WTC11 (cell line): ENCODE results near the gene ATP7A. TPM values are rescaled to one million over a fixed set of nuclear protein-coding genes. Genes with fewer than 3 reads are reported as not detected.

ENCODE experiments used
- ATAC-seq: fragments of 200-7000 bp; cut with Tn5 transposase; 2 replicates; pipeline ENCODE4 v1.10.0; 2021; ENCODE audit warnings: mild to moderate bottlenecking, moderate library complexity
- CTCF ChIA-PET: fragments of 300-600 bp; sonication (Branson Sonifier 250); formaldehyde crosslinking; loops from one replicate; lab custom pipeline; 2021; ENCODE audit warnings: antibody characterized with exemption; lab: Charles Lee
- POLR2A ChIA-PET: fragments of 350-600 bp; sonication (Branson Sonifier 250); formaldehyde crosslinking; loops from one replicate; lab custom pipeline; 2021; ENCODE audit warnings: antibody characterized with exemption; lab: Charles Lee
- DNase-seq: peaks from one replicate; pipeline ENCODE4 v3.0.0; 2021; ENCODE audit warnings: low spot score
- H3K27ac Mint-ChIP-seq: 2 replicates; pipeline ENCODE4 v1.8.0; 2021; ENCODE audit warnings: mixed read lengths
- H3K27me3 Mint-ChIP-seq: 2 replicates; pipeline ENCODE4 v1.8.0; 2021; ENCODE audit warnings: low read depth, mild to moderate bottlenecking, moderate library complexity, mixed read lengths
- H3K36me3 Mint-ChIP-seq: 2 replicates; pipeline ENCODE4 v1.8.0; 2021; ENCODE audit warnings: mixed read lengths
- H3K4me1 Mint-ChIP-seq: 2 replicates; pipeline ENCODE4 v1.8.0; 2022; ENCODE audit warnings: mixed read lengths
- H3K4me3 Mint-ChIP-seq: 2 replicates; pipeline ENCODE4 v1.8.0; 2021; ENCODE audit warnings: mild to moderate bottlenecking, moderate library complexity, mixed read lengths
- H3K9me3 Mint-ChIP-seq: 2 replicates; pipeline ENCODE4 v1.8.0; 2021; ENCODE audit warnings: mixed read lengths
- CREB1 ChIP-seq: sonication (generic); formaldehyde crosslinking; IDR thresholded peaks from 2 replicates; pipeline ENCODE4 v1.8.0; 2023; ENCODE audit warnings: mild to moderate bottlenecking, missing genetic modification reagents
- ESRRA ChIP-seq: sonication (generic); formaldehyde crosslinking; IDR thresholded peaks from 2 replicates; pipeline ENCODE4 v1.8.1; 2022; ENCODE audit warnings: mild to moderate bottlenecking, missing genetic modification reagents, borderline replicate concordance
- ETV6 ChIP-seq: sonication (generic); formaldehyde crosslinking; IDR thresholded peaks from 2 replicates; pipeline ENCODE4 v1.8.1; 2022; ENCODE audit warnings: mild to moderate bottlenecking, missing genetic modification reagents
- FOXP1 ChIP-seq: sonication (generic); formaldehyde crosslinking; IDR thresholded peaks from 2 replicates; pipeline ENCODE4 v1.8.0; 2022; ENCODE audit warnings: missing genetic modification reagents, mild to moderate bottlenecking, moderate library complexity, borderline replicate concordance
- GABPB1 ChIP-seq: sonication (generic); formaldehyde crosslinking; IDR thresholded peaks from 2 replicates; pipeline ENCODE4 v1.8.1; 2023; ENCODE audit warnings: mild to moderate bottlenecking, missing genetic modification reagents
- GTF2I ChIP-seq: fragments of 250-450 bp; sonication (Bioruptor Pico); conservative IDR thresholded peaks from 2 replicates; pipeline ENCODE4 v1.4.0; 2021; ENCODE audit warnings: mild to moderate bottlenecking
- JAZF1 ChIP-seq: fragments of 250-450 bp; sonication (Bioruptor Pico); IDR thresholded peaks from 2 replicates; pipeline ENCODE4 v1.9.0; 2021; ENCODE audit warnings: moderate library complexity, mild to moderate bottlenecking, inconsistent platforms
- KAT7 ChIP-seq: sonication (generic); formaldehyde crosslinking; IDR thresholded peaks from 2 replicates; pipeline ENCODE4 v1.8.1; 2023; ENCODE audit warnings: missing genetic modification reagents, mild to moderate bottlenecking, borderline replicate concordance
- NFE2L1 ChIP-seq: sonication (generic); formaldehyde crosslinking; IDR thresholded peaks from 2 replicates; pipeline ENCODE4 v1.8.1; 2023; ENCODE audit warnings: missing genetic modification reagents
- PRDM15 ChIP-seq: sonication (generic); formaldehyde crosslinking; IDR thresholded peaks from 2 replicates; pipeline ENCODE4 v1.8.0; 2022; ENCODE audit warnings: missing genetic modification reagents
- PRRX2 ChIP-seq: fragments of 250-450 bp; sonication (Bioruptor Pico); IDR thresholded peaks from 2 replicates; pipeline ENCODE4 v1.8.0; 2021; ENCODE audit warnings: mild to moderate bottlenecking
- SP1 ChIP-seq: sonication (generic); formaldehyde crosslinking; conservative IDR thresholded peaks from 2 replicates; pipeline ENCODE4 v1.8.1; 2022; ENCODE audit warnings: missing genetic modification reagents
- ZNF219 ChIP-seq: sonication (generic); formaldehyde crosslinking; IDR thresholded peaks from 2 replicates; pipeline ENCODE4 v1.8.0; 2023; ENCODE audit warnings: missing genetic modification reagents, mild to moderate bottlenecking, borderline replicate concordance
- ZNF317 ChIP-seq: sonication (generic); formaldehyde crosslinking; IDR thresholded peaks from 2 replicates; pipeline ENCODE4 v1.8.1; 2023; ENCODE audit warnings: low read depth, mild to moderate bottlenecking, moderate library complexity, missing genetic modification reagents, borderline replicate concordance
- ZNF423 ChIP-seq: fragments of 250-450 bp; sonication (Bioruptor Pico); IDR thresholded peaks from 2 replicates; pipeline ENCODE4 v2.1.2; 2022; ENCODE audit warnings: mild to moderate bottlenecking, moderate library complexity
- total RNA-seq: library from RNA; stranded (reverse); gene quantifications from 3 replicates; pipeline ENCODE4 v1.2.3, GENCODE V29; 2021
- TF ChIP-seq, protein P1 (sequence below): sonication (generic); formaldehyde crosslinking; IDR thresholded peaks from 2 replicates; pipeline ENCODE4 v1.8.0; 2023; ENCODE audit warnings: mild to moderate bottlenecking, missing genetic modification reagents
- TF ChIP-seq, protein P2 (sequence below): sonication (generic); formaldehyde crosslinking; IDR thresholded peaks from 2 replicates; pipeline ENCODE4 v1.8.1; 2022; ENCODE audit warnings: mild to moderate bottlenecking, moderate library complexity, missing genetic modification reagents
- TF ChIP-seq, protein P3 (sequence below): sonication (generic); formaldehyde crosslinking; IDR thresholded peaks from 2 replicates; pipeline ENCODE4 v1.8.0; 2023; ENCODE audit warnings: missing genetic modification reagents
- TF ChIP-seq, protein P4 (sequence below): fragments of 250-450 bp; sonication (Bioruptor Pico); IDR thresholded peaks from 2 replicates; pipeline ENCODE4 v1.9.0; 2021; ENCODE audit warnings: mild to moderate bottlenecking, borderline replicate concordance

The ATP7A gene
- total RNA-seq, 1 experiment from 2014 or later, result 2.8 TPM

GRCh38 chrX:77960567-77960966 is 50.1 kb downstream of the ATP7A start (continued):
- TF ChIP-seq, protein P1, sequence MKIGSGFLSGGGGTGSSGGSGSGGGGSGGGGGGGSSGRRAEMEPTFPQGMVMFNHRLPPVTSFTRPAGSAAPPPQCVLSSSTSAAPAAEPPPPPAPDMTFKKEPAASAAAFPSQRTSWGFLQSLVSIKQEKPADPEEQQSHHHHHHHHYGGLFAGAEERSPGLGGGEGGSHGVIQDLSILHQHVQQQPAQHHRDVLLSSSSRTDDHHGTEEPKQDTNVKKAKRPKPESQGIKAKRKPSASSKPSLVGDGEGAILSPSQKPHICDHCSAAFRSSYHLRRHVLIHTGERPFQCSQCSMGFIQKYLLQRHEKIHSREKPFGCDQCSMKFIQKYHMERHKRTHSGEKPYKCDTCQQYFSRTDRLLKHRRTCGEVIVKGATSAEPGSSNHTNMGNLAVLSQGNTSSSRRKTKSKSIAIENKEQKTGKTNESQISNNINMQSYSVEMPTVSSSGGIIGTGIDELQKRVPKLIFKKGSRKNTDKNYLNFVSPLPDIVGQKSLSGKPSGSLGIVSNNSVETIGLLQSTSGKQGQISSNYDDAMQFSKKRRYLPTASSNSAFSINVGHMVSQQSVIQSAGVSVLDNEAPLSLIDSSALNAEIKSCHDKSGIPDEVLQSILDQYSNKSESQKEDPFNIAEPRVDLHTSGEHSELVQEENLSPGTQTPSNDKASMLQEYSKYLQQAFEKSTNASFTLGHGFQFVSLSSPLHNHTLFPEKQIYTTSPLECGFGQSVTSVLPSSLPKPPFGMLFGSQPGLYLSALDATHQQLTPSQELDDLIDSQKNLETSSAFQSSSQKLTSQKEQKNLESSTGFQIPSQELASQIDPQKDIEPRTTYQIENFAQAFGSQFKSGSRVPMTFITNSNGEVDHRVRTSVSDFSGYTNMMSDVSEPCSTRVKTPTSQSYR (CRISPR knock-in tag), result no peak
- TF ChIP-seq GABPB1 (CRISPR knock-in tag) (no peak), GTF2I (CRISPR knock-in tag) (no peak), NFE2L1 (CRISPR knock-in tag) (no peak), ETV6 (CRISPR knock-in tag) (no peak)
- TF ChIP-seq, protein P2, sequence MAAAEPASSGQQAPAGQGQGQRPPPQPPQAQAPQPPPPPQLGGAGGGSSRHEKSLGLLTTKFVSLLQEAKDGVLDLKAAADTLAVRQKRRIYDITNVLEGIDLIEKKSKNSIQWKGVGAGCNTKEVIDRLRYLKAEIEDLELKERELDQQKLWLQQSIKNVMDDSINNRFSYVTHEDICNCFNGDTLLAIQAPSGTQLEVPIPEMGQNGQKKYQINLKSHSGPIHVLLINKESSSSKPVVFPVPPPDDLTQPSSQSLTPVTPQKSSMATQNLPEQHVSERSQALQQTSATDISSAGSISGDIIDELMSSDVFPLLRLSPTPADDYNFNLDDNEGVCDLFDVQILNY (CRISPR knock-in tag), result no peak
- TF ChIP-seq, all 79 proteins: peak for 0

DNA sequence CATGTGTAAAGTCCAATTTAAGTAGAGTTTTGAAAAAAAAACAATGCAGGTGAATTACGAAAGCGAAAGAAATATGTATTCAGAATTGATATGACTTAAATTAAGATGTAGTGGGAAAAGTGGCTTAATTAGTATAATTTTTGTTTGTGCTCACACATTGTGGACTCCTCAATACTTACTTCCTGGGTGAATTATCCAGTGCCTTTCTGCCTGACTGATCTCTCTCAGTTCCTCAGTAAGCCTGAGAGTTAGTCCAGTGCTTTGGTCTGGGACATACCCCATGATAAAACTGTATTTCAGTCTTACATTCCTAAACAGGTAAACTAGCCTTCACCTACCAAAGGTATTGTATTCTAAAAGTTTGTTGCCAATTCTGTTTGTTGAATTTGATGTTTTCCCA is 50.6 kb downstream of the ATP7A start:
- DNase-seq (no peak), ATAC-seq (no peak)
- POLR2A ChIA-PET, result no interaction called here
- Mint-ChIP-seq H3K27me3 (no peaks in the 10 kb centered on the region), H3K36me3 (no peaks in the 10 kb centered on the region), H3K9me3 (no peaks in the 10 kb centered on the region), H3K4me1 (no peaks in the 10 kb centered on the region), H3K27ac (no peak overlapping the region), H3K4me3 (no peak overlapping the region)
- TF ChIP-seq SP1, result no peak
- TF ChIP-seq, protein P3, sequence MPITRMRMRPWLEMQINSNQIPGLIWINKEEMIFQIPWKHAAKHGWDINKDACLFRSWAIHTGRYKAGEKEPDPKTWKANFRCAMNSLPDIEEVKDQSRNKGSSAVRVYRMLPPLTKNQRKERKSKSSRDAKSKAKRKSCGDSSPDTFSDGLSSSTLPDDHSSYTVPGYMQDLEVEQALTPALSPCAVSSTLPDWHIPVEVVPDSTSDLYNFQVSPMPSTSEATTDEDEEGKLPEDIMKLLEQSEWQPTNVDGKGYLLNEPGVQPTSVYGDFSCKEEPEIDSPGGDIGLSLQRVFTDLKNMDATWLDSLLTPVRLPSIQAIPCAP (CRISPR knock-in tag), result no peak
- no peak for TF ChIP-seq ZNF317 (CRISPR knock-in tag)
- TF ChIP-seq, protein P4, sequence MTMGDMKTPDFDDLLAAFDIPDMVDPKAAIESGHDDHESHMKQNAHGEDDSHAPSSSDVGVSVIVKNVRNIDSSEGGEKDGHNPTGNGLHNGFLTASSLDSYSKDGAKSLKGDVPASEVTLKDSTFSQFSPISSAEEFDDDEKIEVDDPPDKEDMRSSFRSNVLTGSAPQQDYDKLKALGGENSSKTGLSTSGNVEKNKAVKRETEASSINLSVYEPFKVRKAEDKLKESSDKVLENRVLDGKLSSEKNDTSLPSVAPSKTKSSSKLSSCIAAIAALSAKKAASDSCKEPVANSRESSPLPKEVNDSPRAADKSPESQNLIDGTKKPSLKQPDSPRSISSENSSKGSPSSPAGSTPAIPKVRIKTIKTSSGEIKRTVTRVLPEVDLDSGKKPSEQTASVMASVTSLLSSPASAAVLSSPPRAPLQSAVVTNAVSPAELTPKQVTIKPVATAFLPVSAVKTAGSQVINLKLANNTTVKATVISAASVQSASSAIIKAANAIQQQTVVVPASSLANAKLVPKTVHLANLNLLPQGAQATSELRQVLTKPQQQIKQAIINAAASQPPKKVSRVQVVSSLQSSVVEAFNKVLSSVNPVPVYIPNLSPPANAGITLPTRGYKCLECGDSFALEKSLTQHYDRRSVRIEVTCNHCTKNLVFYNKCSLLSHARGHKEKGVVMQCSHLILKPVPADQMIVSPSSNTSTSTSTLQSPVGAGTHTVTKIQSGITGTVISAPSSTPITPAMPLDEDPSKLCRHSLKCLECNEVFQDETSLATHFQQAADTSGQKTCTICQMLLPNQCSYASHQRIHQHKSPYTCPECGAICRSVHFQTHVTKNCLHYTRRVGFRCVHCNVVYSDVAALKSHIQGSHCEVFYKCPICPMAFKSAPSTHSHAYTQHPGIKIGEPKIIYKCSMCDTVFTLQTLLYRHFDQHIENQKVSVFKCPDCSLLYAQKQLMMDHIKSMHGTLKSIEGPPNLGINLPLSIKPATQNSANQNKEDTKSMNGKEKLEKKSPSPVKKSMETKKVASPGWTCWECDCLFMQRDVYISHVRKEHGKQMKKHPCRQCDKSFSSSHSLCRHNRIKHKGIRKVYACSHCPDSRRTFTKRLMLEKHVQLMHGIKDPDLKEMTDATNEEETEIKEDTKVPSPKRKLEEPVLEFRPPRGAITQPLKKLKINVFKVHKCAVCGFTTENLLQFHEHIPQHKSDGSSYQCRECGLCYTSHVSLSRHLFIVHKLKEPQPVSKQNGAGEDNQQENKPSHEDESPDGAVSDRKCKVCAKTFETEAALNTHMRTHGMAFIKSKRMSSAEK (CRISPR knock-in tag), result no peak
- no peak for TF ChIP-seq PRRX2
- no peak for TF ChIP-seq ZNF423 (CRISPR knock-in tag)
- TF ChIP-seq ZNF219, result no peak
- no peak for TF ChIP-seq PRDM15 (CRISPR knock-in tag)
- no peak for TF ChIP-seq GABPB1 (CRISPR knock-in tag)
- TF ChIP-seq KAT7 (CRISPR knock-in tag), result no peak
- TF ChIP-seq FOXP1 (CRISPR knock-in tag), result no peak
- TF ChIP-seq CREB1 (CRISPR knock-in tag), result no peak
- no peak for TF ChIP-seq ESRRA (CRISPR knock-in tag)
- TF ChIP-seq JAZF1 (CRISPR knock-in tag), result no peak
- CTCF ChIA-PET, result no interaction called here
